GM23338 (cell line): ENCODE measurements around the gene APOLD1. TPM values are rescaled to one million over a fixed set of nuclear protein-coding genes. Genes with fewer than 3 reads are reported as not detected.
"Not testable (repeated sequence)": the region's sequence is repeated elsewhere in the genome, so short reads cannot be mapped to it uniquely, and the experiment has no call there.

Experiments used
- ATAC-seq: fragments of 200-7000 bp; cut with Tn5 transposase; 3 replicates; pipeline ENCODE4 v1.9.1; 2020
- DNase-seq: peaks from one replicate; pipeline ENCODE4 v3.0.0-alpha.2; 2015; ENCODE audit warnings: low spot score
- H2AFZ ChIP-seq: fragments of 200-600 bp; sonication (generic); 2 replicates; pipeline ENCODE4 v1.8.0; 2016; ENCODE audit warnings: antibody characterized with exemption, mild to moderate bottlenecking, moderate library complexity
- H3F3A ChIP-seq: fragments of 200-600 bp; sonication (generic); replicated peaks from 2 replicates; pipeline ENCODE4 v1.8.0; 2017; ENCODE audit warnings: antibody characterized with exemption, mixed run types, low read depth
- H3K27ac ChIP-seq: fragments of 200-600 bp; sonication (generic); 2 replicates; pipeline ENCODE4 v1.6.1; 2016; ENCODE audit warnings: low read depth
- H3K27me3 ChIP-seq: fragments of 200-600 bp; sonication (generic); 2 replicates; pipeline ENCODE4 v1.8.0; 2016; ENCODE audit warnings: mild to moderate bottlenecking, mixed run types, moderate library complexity; ENCODE audit not compliant: insufficient read depth
- H3K36me3 ChIP-seq: fragments of 200-600 bp; sonication (generic); 2 replicates; pipeline ENCODE4 v1.8.0; 2016; ENCODE audit warnings: mild to moderate bottlenecking; ENCODE audit not compliant: insufficient read depth
- H3K4me1 ChIP-seq: fragments of 200-600 bp; sonication (generic); 2 replicates; pipeline ENCODE4 v1.8.0; 2016; ENCODE audit warnings: mild to moderate bottlenecking, moderate library complexity; ENCODE audit not compliant: insufficient read depth
- H3K4me2 ChIP-seq: fragments of 200-600 bp; sonication (generic); 2 replicates; pipeline ENCODE4 v1.7.1; 2017; ENCODE audit warnings: mixed run types
- H3K4me3 ChIP-seq: fragments of 200-600 bp; sonication (generic); 2 replicates; pipeline ENCODE4 v1.6.1; 2016; ENCODE audit warnings: mixed run types
- H3K79me2 ChIP-seq: fragments of 200-600 bp; sonication (generic); replicated peaks from 2 replicates; pipeline ENCODE4 v1.8.0; 2017; ENCODE audit warnings: mild to moderate bottlenecking; ENCODE audit not compliant: insufficient read depth
- H3K9me2 ChIP-seq: fragments of 200-600 bp; sonication (generic); 2 replicates; pipeline ENCODE4 v1.8.0; 2017; ENCODE audit not compliant: insufficient read depth
- H4K20me1 ChIP-seq: fragments of 200-600 bp; sonication (generic); replicated peaks from 2 replicates; pipeline ENCODE4 v1.8.0; 2017; ENCODE audit warnings: mild to moderate bottlenecking; ENCODE audit not compliant: insufficient read depth
- H3K27ac Mint-ChIP-seq: 2 replicates; pipeline ENCODE4 v1.8.0; 2020; ENCODE audit warnings: inconsistent platforms, mild to moderate bottlenecking, moderate library complexity, mixed read lengths
- H3K27me3 Mint-ChIP-seq: 3 replicates; pipeline ENCODE4 v1.8.0; 2022; ENCODE audit warnings: low read depth, mild to moderate bottlenecking, moderate library complexity, mixed read lengths, inconsistent platforms; ENCODE audit not compliant: insufficient read depth, poor library complexity
- H3K36me3 Mint-ChIP-seq: 3 replicates; pipeline ENCODE4 v1.8.0; 2021; ENCODE audit warnings: low read depth, mild to moderate bottlenecking, inconsistent platforms, moderate library complexity, mixed read lengths
- H3K4me1 Mint-ChIP-seq: 3 replicates; pipeline ENCODE4 v1.8.0; 2020; ENCODE audit warnings: mild to moderate bottlenecking, inconsistent platforms, mixed read lengths
- H3K4me3 Mint-ChIP-seq: 3 replicates; pipeline ENCODE4 v1.8.0; 2021; ENCODE audit warnings: moderate library complexity, mild to moderate bottlenecking, inconsistent platforms, mixed read lengths
- H3K9me3 Mint-ChIP-seq: 3 replicates; pipeline ENCODE4 v1.8.0; 2020; ENCODE audit warnings: moderate library complexity, mild to moderate bottlenecking, inconsistent platforms, mixed read lengths
- EZH2 ChIP-seq: fragments of 200-600 bp; sonication (generic); IDR thresholded peaks from one replicate; pipeline ENCODE4 v1.8.0; 2017; ENCODE audit warnings: antibody characterized with exemption, mild to moderate bottlenecking, low read depth; ENCODE audit not compliant: unreplicated experiment
- EZH2phosphoT487 ChIP-seq: fragments of 200-600 bp; sonication (generic); IDR thresholded peaks from one replicate; pipeline ENCODE4 v1.8.1; 2018; ENCODE audit warnings: antibody characterized with exemption; ENCODE audit not compliant: unreplicated experiment
- NANOG ChIP-seq: IDR thresholded peaks from 2 replicates; pipeline ENCODE4 v1.6.1; 2016; ENCODE audit warnings: antibody characterized with exemption, borderline replicate concordance
- POLR2AphosphoS5 ChIP-seq: IDR thresholded peaks from 2 replicates; pipeline ENCODE4 v1.6.1; 2016; ENCODE audit warnings: antibody characterized with exemption, low read depth
- ZNF114 ChIP-seq: fragments of 250-450 bp; sonication (Bioruptor Pico); IDR thresholded peaks from 2 replicates; pipeline ENCODE4 v1.5.0; 2020; ENCODE audit warnings: mild to moderate bottlenecking, moderate library complexity
- polyA plus RNA-seq: library from polyadenylated mRNA; unstranded; fragments of >200 nt; fragmentation: Nextera tagmentation; extraction: Ambion mirVana; gene quantifications from 2 replicates; pipeline ENCODE4 v1.2.1, GENCODE V29; 2016
- total RNA-seq: library from RNA; depleted of rRNA; stranded (reverse); fragments of >200 nt; shearing (Covaris generic); gene quantifications from 2 replicates; pipeline ENCODE4 v1.2.3, GENCODE V29; 2014
- TF ChIP-seq, protein P1 (sequence below): IDR thresholded peaks from 2 replicates; pipeline ENCODE4 v1.6.1; 2016; ENCODE audit warnings: antibody characterized with exemption
- TF ChIP-seq, protein P2 (sequence below): IDR thresholded peaks from one replicate; pipeline ENCODE4 v1.6.1; 2018; ENCODE audit warnings: antibody characterized with exemption; ENCODE audit not compliant: unreplicated experiment

APOLD1 gene
- total and polyA plus RNA-seq, 2 experiments from 2014 or later: 0.94 to 1.8 TPM

GRCh38 chr12:12806784-12807516, 21.5 kb downstream of the APOLD1 start:
- no peak for DNase-seq
- Histone ChIP-seq H3K79me2 (no peaks in the 10 kb centered on the region), H3K9me2 (no peaks in the 10 kb centered on the region), H3K27ac (no peak overlapping the region), H4K20me1 (no peaks in the 10 kb centered on the region), H3K27me3 (no peaks in the 10 kb centered on the region), H3K36me3 (no peaks in the 10 kb centered on the region), H2AFZ (no peak overlapping the region), H3K4me1 (0 out of 2 replicates have a peak, but pooled peaks cover 5% of the 10 kb centered on the region), H3K4me2 (no peak overlapping the region), H3F3A (no peaks in the 10 kb centered on the region), H3K4me3 (no peak overlapping the region)
- Mint-ChIP-seq H3K27me3 (peaks cover 3% of the 10 kb centered on the region), H3K4me1 (peaks cover 5% of the 10 kb centered on the region; the same call in 1 of the 3 replicates), H3K27ac (no peak overlapping the region), H3K36me3 (no peaks in the 10 kb centered on the region), H3K4me3 (no peak overlapping the region), H3K9me3 (no peaks in the 10 kb centered on the region)
- TF ChIP-seq, protein P1, sequence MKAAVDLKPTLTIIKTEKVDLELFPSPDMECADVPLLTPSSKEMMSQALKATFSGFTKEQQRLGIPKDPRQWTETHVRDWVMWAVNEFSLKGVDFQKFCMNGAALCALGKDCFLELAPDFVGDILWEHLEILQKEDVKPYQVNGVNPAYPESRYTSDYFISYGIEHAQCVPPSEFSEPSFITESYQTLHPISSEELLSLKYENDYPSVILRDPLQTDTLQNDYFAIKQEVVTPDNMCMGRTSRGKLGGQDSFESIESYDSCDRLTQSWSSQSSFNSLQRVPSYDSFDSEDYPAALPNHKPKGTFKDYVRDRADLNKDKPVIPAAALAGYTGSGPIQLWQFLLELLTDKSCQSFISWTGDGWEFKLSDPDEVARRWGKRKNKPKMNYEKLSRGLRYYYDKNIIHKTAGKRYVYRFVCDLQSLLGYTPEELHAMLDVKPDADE: no peak
- TF ChIP-seq, protein P2, sequence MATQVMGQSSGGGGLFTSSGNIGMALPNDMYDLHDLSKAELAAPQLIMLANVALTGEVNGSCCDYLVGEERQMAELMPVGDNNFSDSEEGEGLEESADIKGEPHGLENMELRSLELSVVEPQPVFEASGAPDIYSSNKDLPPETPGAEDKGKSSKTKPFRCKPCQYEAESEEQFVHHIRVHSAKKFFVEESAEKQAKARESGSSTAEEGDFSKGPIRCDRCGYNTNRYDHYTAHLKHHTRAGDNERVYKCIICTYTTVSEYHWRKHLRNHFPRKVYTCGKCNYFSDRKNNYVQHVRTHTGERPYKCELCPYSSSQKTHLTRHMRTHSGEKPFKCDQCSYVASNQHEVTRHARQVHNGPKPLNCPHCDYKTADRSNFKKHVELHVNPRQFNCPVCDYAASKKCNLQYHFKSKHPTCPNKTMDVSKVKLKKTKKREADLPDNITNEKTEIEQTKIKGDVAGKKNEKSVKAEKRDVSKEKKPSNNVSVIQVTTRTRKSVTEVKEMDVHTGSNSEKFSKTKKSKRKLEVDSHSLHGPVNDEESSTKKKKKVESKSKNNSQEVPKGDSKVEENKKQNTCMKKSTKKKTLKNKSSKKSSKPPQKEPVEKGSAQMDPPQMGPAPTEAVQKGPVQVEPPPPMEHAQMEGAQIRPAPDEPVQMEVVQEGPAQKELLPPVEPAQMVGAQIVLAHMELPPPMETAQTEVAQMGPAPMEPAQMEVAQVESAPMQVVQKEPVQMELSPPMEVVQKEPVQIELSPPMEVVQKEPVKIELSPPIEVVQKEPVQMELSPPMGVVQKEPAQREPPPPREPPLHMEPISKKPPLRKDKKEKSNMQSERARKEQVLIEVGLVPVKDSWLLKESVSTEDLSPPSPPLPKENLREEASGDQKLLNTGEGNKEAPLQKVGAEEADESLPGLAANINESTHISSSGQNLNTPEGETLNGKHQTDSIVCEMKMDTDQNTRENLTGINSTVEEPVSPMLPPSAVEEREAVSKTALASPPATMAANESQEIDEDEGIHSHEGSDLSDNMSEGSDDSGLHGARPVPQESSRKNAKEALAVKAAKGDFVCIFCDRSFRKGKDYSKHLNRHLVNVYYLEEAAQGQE: no peak
- no peak for TF ChIP-seq NANOG
- TF ChIP-seq EZH2phosphoT487: no peak
- no peak for TF ChIP-seq ZNF114
- no peak for TF ChIP-seq EZH2
- no peak for TF ChIP-seq POLR2AphosphoS5
- ATAC-seq: no peak

- not testable (repeated sequence) for H3K27ac Mint-ChIP-seq, H3K4me1 Mint-ChIP-seq, DNase-seq, H3K4me3 Mint-ChIP-seq, H3K9me3 Mint-ChIP-seq, ATAC-seq, H2AFZ ChIP-seq, H3K4me1 ChIP-seq, H3K27me3 Mint-ChIP-seq, H3K4me2 ChIP-seq, H3K4me3 ChIP-seq, H3F3A ChIP-seq, H3K9me2 ChIP-seq, H3K27me3 ChIP-seq, H3K27ac ChIP-seq, H4K20me1 ChIP-seq, H3K36me3 Mint-ChIP-seq, H3K36me3 ChIP-seq, H3K79me2 ChIP-seq
Measured at GRCh38 chr12:12807517-12807903, 22.1 kb downstream of the APOLD1 start.
